Retinal pigment epithelial cell (primary cell): ENCODE measurements around the gene KIAA0513.

Source experiments
- DNase-seq: peaks from one replicate; pipeline ENCODE4 v3.0.0-alpha.2; 2010; ENCODE audit warnings: low read depth
- H3K4me3 ChIP-seq: 2 replicates; pipeline ENCODE4 v1.5.1; 2011; ENCODE audit warnings: mild to moderate bottlenecking, low read length, control low read depth, moderate library complexity
- TF ChIP-seq, protein P1 (sequence below): conservative IDR thresholded peaks from 2 replicates; pipeline ENCODE4 v1.5.1; 2011; ENCODE audit warnings: low read depth, low read length, control low read depth, inconsistent platforms

The KIAA0513 gene

DNA sequence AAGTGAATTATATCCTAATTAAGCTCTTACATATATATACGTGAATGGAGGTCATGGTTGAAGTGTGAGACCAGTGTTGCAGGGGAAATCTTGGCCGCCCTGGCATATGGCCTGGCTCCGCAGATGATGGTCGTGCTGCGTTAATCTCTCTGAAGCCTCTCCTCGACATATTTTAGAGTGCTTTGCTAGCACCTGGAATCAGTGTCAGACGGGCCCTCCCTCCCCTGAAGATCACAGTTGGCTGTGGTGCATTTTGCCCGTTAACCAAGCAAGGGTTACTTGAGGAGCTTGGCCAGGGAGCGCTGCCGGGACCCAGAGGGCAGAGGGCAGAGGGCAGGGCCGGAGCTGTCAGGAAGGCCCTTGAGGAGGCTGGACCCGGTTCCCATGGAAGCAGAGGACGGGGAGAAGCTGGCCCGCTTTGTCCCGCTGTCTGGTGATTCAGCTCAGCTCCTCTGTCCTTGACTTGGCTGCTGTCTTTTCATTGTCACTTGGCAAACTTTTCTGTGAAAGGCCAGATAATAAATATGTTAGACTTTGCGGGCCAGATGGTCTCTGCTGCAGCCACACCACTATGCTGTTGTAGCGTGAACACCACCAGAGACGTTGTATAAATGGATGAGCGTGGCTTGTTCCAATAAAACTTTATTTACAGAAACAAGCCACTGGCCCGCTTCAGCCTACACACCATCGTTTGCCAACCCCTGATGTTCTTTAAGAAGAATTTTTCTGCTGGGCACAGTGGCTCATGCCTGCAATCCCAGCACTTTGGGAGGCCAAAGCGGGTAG is 52.4 kb downstream of the KIAA0513 start:
- TF ChIP-seq, protein P1, sequence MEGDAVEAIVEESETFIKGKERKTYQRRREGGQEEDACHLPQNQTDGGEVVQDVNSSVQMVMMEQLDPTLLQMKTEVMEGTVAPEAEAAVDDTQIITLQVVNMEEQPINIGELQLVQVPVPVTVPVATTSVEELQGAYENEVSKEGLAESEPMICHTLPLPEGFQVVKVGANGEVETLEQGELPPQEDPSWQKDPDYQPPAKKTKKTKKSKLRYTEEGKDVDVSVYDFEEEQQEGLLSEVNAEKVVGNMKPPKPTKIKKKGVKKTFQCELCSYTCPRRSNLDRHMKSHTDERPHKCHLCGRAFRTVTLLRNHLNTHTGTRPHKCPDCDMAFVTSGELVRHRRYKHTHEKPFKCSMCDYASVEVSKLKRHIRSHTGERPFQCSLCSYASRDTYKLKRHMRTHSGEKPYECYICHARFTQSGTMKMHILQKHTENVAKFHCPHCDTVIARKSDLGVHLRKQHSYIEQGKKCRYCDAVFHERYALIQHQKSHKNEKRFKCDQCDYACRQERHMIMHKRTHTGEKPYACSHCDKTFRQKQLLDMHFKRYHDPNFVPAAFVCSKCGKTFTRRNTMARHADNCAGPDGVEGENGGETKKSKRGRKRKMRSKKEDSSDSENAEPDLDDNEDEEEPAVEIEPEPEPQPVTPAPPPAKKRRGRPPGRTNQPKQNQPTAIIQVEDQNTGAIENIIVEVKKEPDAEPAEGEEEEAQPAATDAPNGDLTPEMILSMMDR, result no peak
- H3K4me3 ChIP-seq, result no peak overlapping the region
- no peak for DNase-seq

DNA sequence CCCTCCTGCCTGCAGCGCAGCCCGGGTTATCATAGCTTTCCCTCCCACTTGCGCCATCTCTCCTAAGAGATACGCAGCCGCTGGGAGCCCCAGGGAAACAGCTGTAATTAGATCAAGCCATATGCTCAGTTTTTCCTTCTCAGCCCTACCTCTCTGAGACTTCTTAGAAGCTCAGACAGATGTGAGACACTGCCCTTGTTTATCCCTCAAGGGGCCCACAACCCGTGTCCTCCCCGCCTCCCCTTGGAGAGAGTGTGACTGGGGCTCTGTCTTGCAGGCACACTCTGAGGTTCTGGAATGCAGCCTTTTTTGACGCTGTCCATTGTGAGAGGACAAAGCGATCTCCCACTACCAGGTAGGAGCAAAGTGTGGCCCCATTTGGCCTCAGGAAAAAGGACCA is 53.4 kb downstream of the KIAA0513 start:
- H3K4me3 ChIP-seq, result no peak overlapping the region
- TF ChIP-seq, protein P1, result no peak
- no peak for DNase-seq

DNA sequence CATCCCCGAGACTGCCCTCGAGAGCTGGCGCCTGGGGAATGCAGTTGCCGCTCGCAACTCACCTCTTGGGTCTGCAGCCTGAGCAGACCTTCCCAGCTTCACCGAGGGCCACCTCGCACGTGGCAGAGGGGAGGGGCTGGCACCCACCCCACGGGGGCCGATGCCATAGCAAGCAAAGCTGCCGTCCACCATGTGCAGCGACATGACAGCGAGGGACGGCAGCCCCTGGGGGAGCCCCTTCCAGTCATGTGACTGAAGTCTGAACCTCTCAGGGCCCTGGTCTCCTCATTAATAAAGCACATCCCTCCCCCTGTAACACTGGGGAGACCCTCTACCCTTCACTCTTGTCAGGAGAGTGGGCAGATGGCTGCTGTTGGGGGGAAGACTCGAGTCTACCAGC is 54.2 kb downstream of the KIAA0513 start:
- no peak overlapping the region for H3K4me3 ChIP-seq
- no peak for DNase-seq
- TF ChIP-seq, protein P1, result no peak

DNA sequence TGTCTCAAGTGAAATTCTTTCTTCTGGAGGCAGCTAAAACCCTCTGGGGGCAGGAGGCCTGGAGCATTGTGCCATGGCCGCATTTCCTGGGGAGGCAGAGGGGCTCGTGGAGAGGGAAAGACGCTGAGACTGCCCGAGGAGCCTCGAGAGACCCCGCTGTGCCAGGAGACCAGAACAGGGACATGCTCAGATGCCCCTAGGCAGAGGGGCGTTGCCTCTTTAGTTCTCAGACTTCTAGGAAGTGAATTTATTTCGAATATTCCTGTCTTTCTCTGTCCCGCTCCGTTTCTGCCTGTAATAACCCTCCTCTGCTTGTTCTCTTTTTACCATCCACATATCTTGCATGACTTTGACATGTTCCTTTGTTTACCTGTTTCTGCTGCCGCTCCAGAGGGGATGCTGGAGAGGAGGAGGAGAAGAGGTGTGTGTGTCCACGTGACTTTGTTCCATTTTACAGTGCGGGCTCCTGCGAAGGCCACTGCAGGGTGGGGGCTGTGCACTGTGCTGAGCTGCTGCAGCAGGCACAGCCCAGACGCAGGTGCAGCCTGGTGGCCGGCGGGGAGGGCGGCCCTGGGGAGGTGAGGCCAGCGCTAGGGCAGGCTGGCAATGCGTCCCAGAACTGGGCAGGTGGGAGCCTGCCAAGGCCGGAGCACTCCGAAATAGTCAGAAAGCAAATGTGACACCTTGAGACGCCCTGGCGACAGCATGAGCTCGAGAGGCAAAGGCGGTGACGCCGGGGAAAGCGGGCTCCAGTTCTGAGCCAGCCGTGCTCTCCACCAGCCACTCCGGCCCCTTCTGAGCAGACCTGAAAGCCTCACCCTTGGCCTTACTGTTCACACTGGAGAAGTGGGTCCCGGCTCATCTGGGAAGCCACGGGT is 54.8 kb downstream of the KIAA0513 start:
- DNase-seq, result no peak
- TF ChIP-seq, protein P1, result no peak
- no peak overlapping the region for H3K4me3 ChIP-seq

DNA sequence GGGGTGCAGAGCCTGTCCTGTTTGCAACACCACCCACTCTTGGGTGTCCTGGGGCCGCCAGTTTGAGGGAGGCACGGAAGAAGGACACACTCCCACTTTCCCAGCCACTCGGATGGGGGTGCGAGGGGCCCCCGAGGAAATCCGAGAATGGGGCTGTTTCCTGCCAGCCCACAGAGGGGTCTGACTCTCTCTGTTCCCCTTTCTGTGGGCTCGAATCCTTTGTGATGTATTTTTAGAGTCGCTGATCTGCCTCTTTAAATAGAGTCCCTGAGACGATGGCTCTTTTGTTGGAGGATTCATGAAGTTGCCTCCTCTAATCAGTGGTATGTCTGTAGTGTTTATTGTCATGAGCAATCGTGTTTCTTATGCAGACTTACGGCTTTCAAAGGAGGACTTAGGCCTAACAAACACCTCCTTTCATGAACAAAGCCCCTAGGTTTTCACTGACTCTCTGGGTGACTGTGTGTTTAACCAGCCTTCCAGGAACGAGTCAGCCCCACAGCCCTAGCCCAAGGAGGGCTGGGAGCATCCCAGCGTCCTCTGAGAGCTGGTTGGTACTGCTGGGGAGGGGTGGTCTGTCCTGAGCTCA is 55.5 kb downstream of the KIAA0513 start:
- TF ChIP-seq, protein P1, result no peak
- no peak for DNase-seq
- no peak overlapping the region for H3K4me3 ChIP-seq

DNA sequence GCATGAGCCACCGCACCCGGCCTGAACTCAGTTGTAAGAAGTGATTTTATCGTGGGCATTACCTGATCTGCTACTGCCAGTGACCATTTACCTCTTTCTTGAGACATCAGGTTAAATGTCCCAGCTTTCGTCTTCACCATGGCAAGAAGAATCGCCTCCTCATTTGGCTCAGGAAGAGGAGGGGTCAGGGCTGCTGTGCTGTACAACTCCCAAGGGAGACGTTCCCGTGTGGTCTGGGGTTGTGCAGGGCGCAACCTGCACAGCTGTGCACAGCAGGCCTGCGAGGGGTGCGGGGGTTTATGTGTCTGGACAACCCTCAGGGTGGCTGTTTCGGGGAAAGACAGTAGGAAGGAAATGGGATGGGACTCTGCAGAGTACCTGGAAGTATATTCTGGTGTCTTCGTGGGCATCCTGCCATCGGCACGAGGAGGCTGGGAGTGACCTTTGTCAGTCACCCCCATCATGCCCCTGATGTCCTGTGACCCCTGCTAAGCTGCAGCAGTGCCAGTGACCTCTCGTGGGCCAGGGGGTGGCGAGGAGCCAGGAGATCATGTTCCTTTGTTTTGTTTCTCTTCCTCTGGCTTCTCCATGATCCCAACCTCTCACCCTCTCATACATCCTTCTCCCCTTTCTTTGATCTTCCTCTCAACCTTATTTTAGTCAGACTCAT is 57.4 kb downstream of the KIAA0513 start:
- TF ChIP-seq, protein P1, result no peak
- no peak for DNase-seq
- no peak overlapping the region for H3K4me3 ChIP-seq
